HEK293 (cell line): ENCODE measurements around the gene ZRANB1.

Source experiments
- ZBTB21 ChIP-seq: fragments of 450-650 bp; formaldehyde crosslinking; IDR thresholded peaks from 2 replicates; pipeline ENCODE4 v1.5.1; 2017; ENCODE audit warnings: missing biosample characterization, missing genetic modification characterization
- TF ChIP-seq, protein P1 (sequence below): fragments of 450-650 bp; formaldehyde crosslinking; IDR thresholded peaks from 2 replicates; pipeline ENCODE4 v1.5.1; 2016; ENCODE audit warnings: missing biosample characterization, missing genetic modification characterization

DNA sequence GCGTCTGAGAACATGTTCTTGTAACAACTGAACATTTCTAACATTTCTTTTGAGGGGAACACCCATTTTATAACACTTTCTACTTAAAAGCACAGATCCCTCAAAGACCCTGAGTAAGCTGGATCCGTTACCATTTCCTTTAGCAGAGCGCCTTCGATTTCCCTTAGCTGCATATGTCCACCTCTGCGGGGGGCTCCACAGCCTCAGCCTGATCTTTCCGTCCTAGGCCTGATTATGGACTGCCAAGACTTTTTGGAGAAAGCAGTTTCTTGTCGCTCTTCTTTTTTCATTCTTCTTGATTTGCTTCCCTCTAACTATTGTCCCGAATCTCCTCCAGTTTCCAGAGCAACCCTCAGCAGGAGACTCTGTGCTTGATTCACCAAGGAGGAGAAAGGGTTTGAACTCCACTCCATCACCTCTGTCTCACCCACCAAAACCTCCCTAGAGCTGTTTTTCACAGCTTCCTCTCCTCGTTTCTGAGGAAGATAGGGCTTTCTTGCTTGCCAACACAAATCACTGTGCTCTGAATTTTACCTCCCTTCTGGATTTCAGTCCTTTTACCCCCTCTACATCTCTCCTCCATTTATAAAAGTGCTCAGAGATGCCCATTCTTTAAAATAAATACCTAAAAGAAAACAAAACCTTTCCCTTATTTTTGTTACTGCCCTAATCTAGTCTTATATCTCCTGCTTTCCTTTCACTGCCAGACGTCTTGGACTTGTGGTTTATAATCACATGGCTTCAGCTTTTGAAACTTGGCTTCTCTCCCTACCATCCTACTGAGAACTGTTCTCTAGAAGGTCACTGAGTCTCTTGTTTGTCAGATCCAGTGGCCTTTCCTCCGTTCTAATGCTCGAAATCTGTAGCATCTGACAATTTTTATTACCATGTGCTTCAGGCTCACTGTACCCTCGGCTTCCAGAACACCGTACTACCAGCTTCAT is 30.5 kb upstream of the ZRANB1 start:
- no peak for TF ChIP-seq ZBTB21
- TF ChIP-seq, protein P1, sequence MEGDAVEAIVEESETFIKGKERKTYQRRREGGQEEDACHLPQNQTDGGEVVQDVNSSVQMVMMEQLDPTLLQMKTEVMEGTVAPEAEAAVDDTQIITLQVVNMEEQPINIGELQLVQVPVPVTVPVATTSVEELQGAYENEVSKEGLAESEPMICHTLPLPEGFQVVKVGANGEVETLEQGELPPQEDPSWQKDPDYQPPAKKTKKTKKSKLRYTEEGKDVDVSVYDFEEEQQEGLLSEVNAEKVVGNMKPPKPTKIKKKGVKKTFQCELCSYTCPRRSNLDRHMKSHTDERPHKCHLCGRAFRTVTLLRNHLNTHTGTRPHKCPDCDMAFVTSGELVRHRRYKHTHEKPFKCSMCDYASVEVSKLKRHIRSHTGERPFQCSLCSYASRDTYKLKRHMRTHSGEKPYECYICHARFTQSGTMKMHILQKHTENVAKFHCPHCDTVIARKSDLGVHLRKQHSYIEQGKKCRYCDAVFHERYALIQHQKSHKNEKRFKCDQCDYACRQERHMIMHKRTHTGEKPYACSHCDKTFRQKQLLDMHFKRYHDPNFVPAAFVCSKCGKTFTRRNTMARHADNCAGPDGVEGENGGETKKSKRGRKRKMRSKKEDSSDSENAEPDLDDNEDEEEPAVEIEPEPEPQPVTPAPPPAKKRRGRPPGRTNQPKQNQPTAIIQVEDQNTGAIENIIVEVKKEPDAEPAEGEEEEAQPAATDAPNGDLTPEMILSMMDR (tag by site-specific recombination): no peak
